A673 (cell line): ENCODE results near the gene YTHDC2. TPM values are rescaled to one million over a fixed set of nuclear protein-coding genes. Genes with fewer than 3 reads are reported as not detected.

Experiments used
- BruUV-seq: library from RNA; stranded (reverse); fragments of 400-500 nt; replicated peaks from 2 replicates; lab custom pipeline; 2021; lab: Mats Ljungman, UMichigan
- CTCF ChIA-PET: fragments of 300-600 bp; sonication (Branson Sonifier 250); formaldehyde crosslinking; loops from one replicate; lab custom pipeline; 2022; ENCODE audit warnings: antibody characterized with exemption; lab: Charles Lee
- POLR2A ChIA-PET: fragments of 300-600 bp; sonication (Branson Sonifier 250); formaldehyde crosslinking; loops from one replicate; lab custom pipeline; 2022; ENCODE audit warnings: antibody characterized with exemption; ENCODE audit not compliant: low non-redundant PET; lab: Charles Lee
- DNase-seq: peaks from one replicate; pipeline ENCODE4 v3.0.0-alpha.2; 2015; ENCODE audit warnings: low spot score
- H3K27ac ChIP-seq: fragments of 200-600 bp; sonication (generic); 2 replicates; pipeline ENCODE4 v1.5.1; 2016; ENCODE audit warnings: mixed run types, low read depth, mild to moderate bottlenecking, mixed read lengths, antibody characterized with exemption, low read length; ENCODE audit not compliant: poor library complexity, severe bottlenecking
- H3K27me3 ChIP-seq: fragments of 200-600 bp; sonication (generic); replicated peaks from 2 replicates; pipeline ENCODE4 v1.6.1; 2017; ENCODE audit warnings: mixed run types, low read depth, mild to moderate bottlenecking, mixed read lengths, antibody characterized with exemption, low read length; ENCODE audit not compliant: insufficient read depth, poor library complexity
- H3K36me3 ChIP-seq: fragments of 200-600 bp; sonication (generic); 2 replicates; pipeline ENCODE4 v1.6.1; 2016; ENCODE audit warnings: mixed run types, mild to moderate bottlenecking, mixed read lengths, antibody characterized with exemption, low read length; ENCODE audit not compliant: insufficient read depth, poor library complexity, severe bottlenecking
- H3K4me1 ChIP-seq: fragments of 200-600 bp; sonication (generic); 2 replicates; pipeline ENCODE4 v1.6.1; 2017; ENCODE audit warnings: mixed run types, mild to moderate bottlenecking, mixed read lengths, antibody characterized with exemption, low read length; ENCODE audit not compliant: insufficient read depth, poor library complexity, severe bottlenecking
- H3K4me3 ChIP-seq: fragments of 200-600 bp; sonication (generic); 2 replicates; pipeline ENCODE4 v1.5.1; 2016; ENCODE audit warnings: low read depth, mixed run types, mild to moderate bottlenecking, mixed read lengths, low read length; ENCODE audit not compliant: poor library complexity, severe bottlenecking
- H3K9me3 ChIP-seq: fragments of 200-600 bp; sonication (generic); 2 replicates; pipeline ENCODE4 v1.6.1; 2016; ENCODE audit warnings: mixed run types, low read depth, mild to moderate bottlenecking, mixed read lengths, antibody characterized with exemption, low read length; ENCODE audit not compliant: poor library complexity, severe bottlenecking
- EZH2 ChIP-seq: fragments of 200-600 bp; sonication (generic); IDR thresholded peaks from 2 replicates; pipeline ENCODE4 v1.6.1; 2017; ENCODE audit warnings: borderline replicate concordance, low read depth, mild to moderate bottlenecking, mixed read lengths, antibody characterized with exemption, low read length; ENCODE audit not compliant: poor library complexity, severe bottlenecking
- intact Hi-C: fragments of 100-400 bp; cut with micrococcal nuclease; formaldehyde crosslinking; loops from one replicate; pipeline ENCODE4 v1.10.0; 2022; ENCODE audit not compliant: unreplicated experiment
- total RNA-seq: library from RNA; stranded (reverse); gene quantifications from 2 replicates; pipeline ENCODE4 v1.2.3, GENCODE V29; 2021
- TF ChIP-seq, protein P1 (sequence below): fragments of 300-800, 200-600 bp; sonication (generic); conservative IDR thresholded peaks from 2 replicates; pipeline ENCODE4 v1.5.1; 2017; ENCODE audit warnings: low read depth, mild to moderate bottlenecking, antibody characterized with exemption, low read length, moderate library complexity, mixed read lengths

The YTHDC2 gene
- total RNA-seq, 1 experiment from 2014 or later = 24.3 TPM

DNA sequence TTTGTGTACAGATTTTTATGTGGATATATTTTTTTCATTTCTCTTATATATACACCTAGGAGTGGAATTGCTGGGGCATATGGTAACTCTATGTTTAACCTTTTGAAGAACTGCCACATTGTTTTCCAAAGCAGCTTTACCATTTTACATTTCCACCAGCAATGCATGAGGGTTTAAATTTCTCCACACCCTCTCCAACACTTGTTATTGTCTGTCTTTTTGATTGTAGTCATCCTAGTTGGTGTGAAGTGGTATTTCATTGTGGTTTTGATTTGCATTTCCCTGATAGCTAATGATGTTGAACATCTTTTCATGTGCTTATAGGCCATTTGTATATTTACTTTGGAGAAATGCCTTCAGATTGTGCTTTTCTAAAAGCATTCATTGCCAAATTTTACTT lies 39.1 kb downstream of the YTHDC2 start:
- H3K27me3 ChIP-seq = no peaks in the 10 kb centered on the region
- BruUV-seq = no TSS peak
- H3K9me3 ChIP-seq = no peaks in the 10 kb centered on the region
- CTCF ChIA-PET = no interaction called here
- TF ChIP-seq EZH2 = no peak
- TF ChIP-seq, protein P1, sequence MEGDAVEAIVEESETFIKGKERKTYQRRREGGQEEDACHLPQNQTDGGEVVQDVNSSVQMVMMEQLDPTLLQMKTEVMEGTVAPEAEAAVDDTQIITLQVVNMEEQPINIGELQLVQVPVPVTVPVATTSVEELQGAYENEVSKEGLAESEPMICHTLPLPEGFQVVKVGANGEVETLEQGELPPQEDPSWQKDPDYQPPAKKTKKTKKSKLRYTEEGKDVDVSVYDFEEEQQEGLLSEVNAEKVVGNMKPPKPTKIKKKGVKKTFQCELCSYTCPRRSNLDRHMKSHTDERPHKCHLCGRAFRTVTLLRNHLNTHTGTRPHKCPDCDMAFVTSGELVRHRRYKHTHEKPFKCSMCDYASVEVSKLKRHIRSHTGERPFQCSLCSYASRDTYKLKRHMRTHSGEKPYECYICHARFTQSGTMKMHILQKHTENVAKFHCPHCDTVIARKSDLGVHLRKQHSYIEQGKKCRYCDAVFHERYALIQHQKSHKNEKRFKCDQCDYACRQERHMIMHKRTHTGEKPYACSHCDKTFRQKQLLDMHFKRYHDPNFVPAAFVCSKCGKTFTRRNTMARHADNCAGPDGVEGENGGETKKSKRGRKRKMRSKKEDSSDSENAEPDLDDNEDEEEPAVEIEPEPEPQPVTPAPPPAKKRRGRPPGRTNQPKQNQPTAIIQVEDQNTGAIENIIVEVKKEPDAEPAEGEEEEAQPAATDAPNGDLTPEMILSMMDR = no peak
- H3K4me1 ChIP-seq = no peaks in the 10 kb centered on the region
- H3K27ac ChIP-seq = no peak overlapping the region
- H3K4me3 ChIP-seq = no peak overlapping the region
- POLR2A ChIA-PET = no interaction called here
- DNase-seq = no peak
- peaks cover 28% of the 10 kb centered on the region for H3K36me3 ChIP-seq
- intact Hi-C loops = no loop called here

DNA sequence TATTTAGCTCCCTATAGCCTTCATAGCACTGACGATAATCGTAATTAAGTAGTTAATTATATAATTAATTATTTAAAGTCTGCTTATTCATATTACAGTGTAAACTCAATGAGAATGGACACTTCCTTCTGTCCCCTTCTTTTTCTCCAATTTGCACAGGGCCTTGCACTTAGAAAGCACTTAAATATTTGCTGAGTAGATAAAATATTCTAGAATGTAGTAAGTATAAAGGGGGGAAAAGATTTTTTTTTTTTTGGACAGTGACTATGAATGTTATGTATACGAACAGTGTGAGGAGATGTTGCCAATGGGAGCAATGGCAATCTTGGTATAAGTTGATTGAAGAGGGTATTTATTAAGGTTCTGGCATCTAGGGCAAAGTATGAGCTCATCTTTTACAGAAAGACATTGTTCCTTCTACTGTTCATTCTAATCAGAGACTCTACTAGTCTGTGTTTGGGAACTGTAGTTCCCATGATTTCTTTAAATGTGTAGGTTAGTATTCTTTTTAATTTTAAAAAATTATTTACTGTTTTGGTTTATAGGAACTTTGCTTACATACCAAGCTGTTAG lies 49.4 kb downstream of the YTHDC2 start:
- POLR2A ChIA-PET = no interaction called here
- peaks cover 16% of the 10 kb centered on the region for H3K36me3 ChIP-seq
- H3K27ac ChIP-seq = no peak overlapping the region
- intact Hi-C loops = no loop called here
- no TSS peak for BruUV-seq
- no peaks in the 10 kb centered on the region for H3K27me3 ChIP-seq
- H3K9me3 ChIP-seq = no peaks in the 10 kb centered on the region
- DNase-seq = no peak
- CTCF ChIA-PET = no interaction called here
- no peaks in the 10 kb centered on the region for H3K4me1 ChIP-seq
- no peak overlapping the region for H3K4me3 ChIP-seq
- TF ChIP-seq, protein P1 = no peak
- TF ChIP-seq EZH2 = no peak

DNA sequence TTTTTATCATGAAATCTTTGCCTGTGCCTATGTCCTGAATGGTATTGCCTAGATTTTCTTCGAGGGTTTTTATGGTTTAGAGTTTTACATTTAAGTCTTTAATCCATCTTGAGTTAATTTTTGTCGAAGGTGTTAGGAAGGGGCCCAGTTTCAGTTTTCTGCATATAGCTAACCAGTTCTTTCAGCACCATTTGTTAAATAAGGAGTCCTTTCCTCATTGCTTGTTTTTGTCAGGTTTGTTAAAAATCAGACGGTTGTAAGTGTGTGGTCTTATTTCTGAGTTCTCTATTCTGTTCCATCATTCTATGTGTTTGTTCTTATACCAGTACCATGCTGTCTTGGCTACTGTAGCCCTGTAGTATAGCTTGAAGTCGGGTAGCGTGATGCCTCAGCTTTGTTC lies 55.9 kb downstream of the YTHDC2 start:
- BruUV-seq = no TSS peak
- TF ChIP-seq, protein P1 = no peak
- no peak for TF ChIP-seq EZH2

More for the DNA sequence above, 55.9 kb downstream of the YTHDC2 start:
- intact Hi-C loops = no loop called here
- H3K4me3 ChIP-seq = no peak overlapping the region
- peaks cover 11% of the 10 kb centered on the region for H3K36me3 ChIP-seq
- CTCF ChIA-PET = no interaction called here
- POLR2A ChIA-PET = no interaction called here
- no peaks in the 10 kb centered on the region for H3K9me3 ChIP-seq
- no peaks in the 10 kb centered on the region for H3K27me3 ChIP-seq
- H3K27ac ChIP-seq = no peak overlapping the region
- no peak for DNase-seq
- H3K4me1 ChIP-seq = no peaks in the 10 kb centered on the region
